Measurements from ENCODE around the gene PER3. TPM values are rescaled to one million over a fixed set of nuclear protein-coding genes. Genes with fewer than 3 reads are reported as not detected.

PER3 gene
- total RNA-seq, 1 donor from 2014 or later = 12.5 TPM

GRCh38 chr1:7878027-7878426, 93.9 kb downstream of the PER3 start:
- H3K9me3 ChIP-seq (replicated peaks) = peaks cover 24% of the 10 kb centered on the region
- H3K36me3 ChIP-seq = no peaks in the 10 kb centered on the region
- H3K27ac ChIP-seq (replicated peaks) = no peak overlapping the region
- peaks cover 17% of the 10 kb centered on the region for H3K27me3 ChIP-seq (ENCODE audit: low read depth)
- no peak for DNase-seq
- intact Hi-C loops (cut with micrococcal nuclease) = no loop called here
- H3K4me3 ChIP-seq = no peak overlapping the region
- no peaks in the 10 kb centered on the region for H3K4me1 ChIP-seq
- no peak for TF ChIP-seq CTCF (IDR thresholded peaks at IDR 0.05; ENCODE audit: borderline replicate concordance)

- H3K9me3 ChIP-seq (replicated peaks) = peaks cover 24% of the 10 kb centered on the region
- no peak overlapping the region for H3K4me3 ChIP-seq
- DNase-seq = no peak
- H3K36me3 ChIP-seq = no peaks in the 10 kb centered on the region
- TF ChIP-seq CTCF (IDR thresholded peaks at IDR 0.05; ENCODE audit: borderline replicate concordance) = no peak
- no peaks in the 10 kb centered on the region for H3K4me1 ChIP-seq
- intact Hi-C loops (cut with micrococcal nuclease) = no loop called here
- no peak overlapping the region for H3K27ac ChIP-seq (replicated peaks)
- peaks cover 12% of the 10 kb centered on the region for H3K27me3 ChIP-seq (ENCODE audit: low read depth)
Measured at GRCh38 chr1:7879228-7879627, 95.1 kb downstream of the PER3 start.

GRCh38 chr1:7884757-7885156, 100.7 kb downstream of the PER3 start:
- no peaks in the 10 kb centered on the region for H3K36me3 ChIP-seq
- intact Hi-C loops (cut with micrococcal nuclease) = no loop called here
- no peak overlapping the region for H3K27ac ChIP-seq (replicated peaks)
- no peaks in the 10 kb centered on the region for H3K4me1 ChIP-seq
- peaks cover 44% of the 10 kb centered on the region for H3K27me3 ChIP-seq (ENCODE audit: low read depth)
- no peak for DNase-seq
- no peaks in the 10 kb centered on the region for H3K9me3 ChIP-seq (replicated peaks)
- no peak overlapping the region for H3K4me3 ChIP-seq
- no peak for TF ChIP-seq CTCF (IDR thresholded peaks at IDR 0.05; ENCODE audit: borderline replicate concordance)

- Histone ChIP-seq H3K27me3 (ENCODE audit: low read depth) (peaks cover 54% of the 10 kb centered on the region), H3K36me3 (no peaks in the 10 kb centered on the region), H3K4me1 (no peaks in the 10 kb centered on the region), H3K4me3 (no peak overlapping the region), H3K9me3 (replicated peaks) (no peaks in the 10 kb centered on the region), H3K27ac (replicated peaks) (no peak overlapping the region)
- no peak for TF ChIP-seq CTCF (IDR thresholded peaks at IDR 0.05; ENCODE audit: borderline replicate concordance)
- no peak for DNase-seq
- intact Hi-C loops (cut with micrococcal nuclease) = no loop called here
Measured at GRCh38 chr1:7885513-7886404, 101.7 kb downstream of the PER3 start.

GRCh38 chr1:7886405-7886745, 102.3 kb downstream of the PER3 start:
- peaks cover 55% of the 10 kb centered on the region for H3K27me3 ChIP-seq (ENCODE audit: low read depth)
- no peak overlapping the region for H3K4me3 ChIP-seq
- no peaks in the 10 kb centered on the region for H3K36me3 ChIP-seq
- no peaks in the 10 kb centered on the region for H3K4me1 ChIP-seq
- intact Hi-C loops (cut with micrococcal nuclease) = no loop called here
- no peak for DNase-seq
- no peak overlapping the region for H3K27ac ChIP-seq (replicated peaks)
- no peaks in the 10 kb centered on the region for H3K9me3 ChIP-seq (replicated peaks)
- TF ChIP-seq CTCF (IDR thresholded peaks at IDR 0.05; ENCODE audit: borderline replicate concordance) = no peak
